Sigmoid colon (tissue), 7 donors: ENCODE measurements around the gene ZNF213. TPM values are rescaled to one million over a fixed set of nuclear protein-coding genes. Genes with fewer than 3 reads are reported as not detected.

Experiments used
- DNase-seq: peaks from one replicate; pipeline ENCODE4 v3.0.0-alpha.2; 2019
- H3K27ac ChIP-seq, 4 donors: fragments of 200-600 bp; sonication (generic); one replicate each; pipeline ENCODE4 v1.5.1; 2016 to 2019; ENCODE audit warnings: mild to moderate bottlenecking in 1 of 4
- H3K27me3 ChIP-seq, 3 donors: fragments of 200-600 bp; sonication (generic); one replicate each; pipeline ENCODE4 v1.5.1; 2019; ENCODE audit warnings: mild to moderate bottlenecking in 1 of 3
- H3K36me3 ChIP-seq, 4 donors: fragments of 200-600 bp; sonication (generic); one replicate each; pipeline ENCODE4 v1.5.1; 2016 to 2019
- H3K4me1 ChIP-seq, 4 donors: fragments of 200-600 bp; sonication (generic); one replicate each; pipeline ENCODE4 v1.5.1; 2017 to 2019
- H3K4me3 ChIP-seq, 4 donors: fragments of 200-600 bp; sonication (generic); one replicate each; pipeline ENCODE4 v1.5.1; 2017 to 2019; ENCODE audit warnings: mild to moderate bottlenecking in 2 of 4, moderate library complexity in 1 of 4
- H3K9me3 ChIP-seq, 4 donors: fragments of 200-600 bp in 3 of 4; sonication (generic) in 3 of 4; one replicate each; pipeline versions ENCODE4 v1.5.1 to v1.6.1; 2013 to 2019
- EP300 ChIP-seq, 4 donors: sonication (generic); formaldehyde crosslinking; IDR thresholded peaks; one replicate each; pipeline ENCODE4 v1.6.1; 2017; ENCODE audit warnings: antibody characterized with exemption in 4 of 4
- POLR2A ChIP-seq, 2 donors: fragments of 450-650 bp; IDR thresholded peaks; one replicate each; pipeline ENCODE4 v1.6.1; 2016; ENCODE audit warnings: antibody characterized with exemption in 2 of 2, mild to moderate bottlenecking in 2 of 2, moderate library complexity in 2 of 2
- POLR2AphosphoS5 ChIP-seq, 4 donors: sonication (generic); formaldehyde crosslinking; IDR thresholded peaks; one replicate each; pipeline ENCODE4 v1.6.1; 2017; ENCODE audit warnings: antibody characterized with exemption in 4 of 4
- WGBS, 2 donors: extraction: QIAGEN DNeasy Blood & Tissue Kit; methylation state at CpG; one replicate each; pipeline ENCODE4 v1.1.7; 2013; 5-methylcytosine and 5-hydroxymethylcytosine counted together
- intact Hi-C: fragments of 100-400 bp; cut with DNase I; formaldehyde crosslinking; loops from one replicate; pipeline ENCODE4 v1.15.1; 2023
- polyA plus RNA-seq, 3 donors: library from polyadenylated mRNA; stranded (reverse); fragments of 200-250 nt; gene quantifications; one replicate each; pipeline ENCODE4 v1.2.3, GENCODE V29; 2013
- total RNA-seq, 4 donors: library from RNA; depleted of rRNA; stranded (reverse); fragments of >200 nt; gene quantifications; one replicate each; pipeline ENCODE4 v1.1.0, GENCODE V29; 2016
- TF ChIP-seq, protein P1 (sequence below), 4 experiments: fragments of 450-650 bp in 3 of 4; fragments of 200-600 bp in 1 of 4; IDR thresholded peaks; one replicate each; pipeline ENCODE4 v1.5.1; 2016 to 2019; ENCODE audit warnings: antibody characterized with exemption in 4 of 4, mild to moderate bottlenecking in 3 of 4, moderate library complexity in 2 of 4
- donor health status: healthy with polysubstance abuse.
- donor health status: Bipolar disorder and iron deficiency.
- donor health status: healthy.

The ZNF213 gene
- total and polyA plus RNA-seq, 7 donors, result 2.6 to 11.3 (median 7.2) TPM

DNA sequence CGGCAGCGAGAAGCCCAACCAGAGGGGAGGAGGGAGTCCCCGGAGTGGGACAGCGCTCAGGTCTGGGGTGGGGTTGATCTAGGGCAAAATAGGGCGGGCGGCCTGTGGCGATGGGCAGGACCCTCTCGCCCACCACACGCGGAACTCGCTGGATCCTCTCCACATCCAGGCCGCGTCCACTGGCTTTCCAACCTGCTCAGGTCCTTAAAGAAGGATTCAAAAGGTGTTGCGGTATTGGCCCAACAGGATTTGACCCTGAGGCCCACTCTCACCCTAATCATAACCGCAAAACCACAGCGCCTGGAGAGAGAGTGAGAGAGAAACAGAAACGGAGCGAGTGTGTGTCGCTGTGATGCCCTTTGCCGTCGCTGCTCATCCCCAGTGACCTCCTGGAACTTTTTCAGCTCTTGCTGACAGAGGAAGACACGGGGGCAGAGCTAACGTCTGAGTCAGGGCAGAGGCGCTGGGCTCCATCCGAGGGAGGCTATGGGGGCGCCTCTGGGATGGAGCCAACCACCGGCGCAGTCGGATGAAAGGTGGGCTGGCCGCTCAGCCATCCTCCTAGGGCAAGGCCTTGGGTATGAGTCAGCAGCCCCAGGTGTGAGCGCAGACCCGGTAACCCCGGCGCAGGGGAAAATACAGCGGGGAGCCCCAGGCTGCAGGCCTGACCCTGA, 36.5 kb downstream of the ZNF213 start:
- Histone ChIP-seq H3K27me3 (peaks cover 72 to 87% (median 72%) of the 10 kb centered on the region in 3 donors), H3K27ac (no peak overlapping the region), H3K36me3 (no peaks in the 10 kb centered on the region), H3K4me3 (peak overlapping the region in 2 of 4 donors; percentile 5 to 20), H3K4me1 (peaks cover 0 to 34% (median 19%) of the 10 kb centered on the region in 4 donors), H3K9me3 (no peaks in the 10 kb centered on the region)
- TF ChIP-seq, protein P1, sequence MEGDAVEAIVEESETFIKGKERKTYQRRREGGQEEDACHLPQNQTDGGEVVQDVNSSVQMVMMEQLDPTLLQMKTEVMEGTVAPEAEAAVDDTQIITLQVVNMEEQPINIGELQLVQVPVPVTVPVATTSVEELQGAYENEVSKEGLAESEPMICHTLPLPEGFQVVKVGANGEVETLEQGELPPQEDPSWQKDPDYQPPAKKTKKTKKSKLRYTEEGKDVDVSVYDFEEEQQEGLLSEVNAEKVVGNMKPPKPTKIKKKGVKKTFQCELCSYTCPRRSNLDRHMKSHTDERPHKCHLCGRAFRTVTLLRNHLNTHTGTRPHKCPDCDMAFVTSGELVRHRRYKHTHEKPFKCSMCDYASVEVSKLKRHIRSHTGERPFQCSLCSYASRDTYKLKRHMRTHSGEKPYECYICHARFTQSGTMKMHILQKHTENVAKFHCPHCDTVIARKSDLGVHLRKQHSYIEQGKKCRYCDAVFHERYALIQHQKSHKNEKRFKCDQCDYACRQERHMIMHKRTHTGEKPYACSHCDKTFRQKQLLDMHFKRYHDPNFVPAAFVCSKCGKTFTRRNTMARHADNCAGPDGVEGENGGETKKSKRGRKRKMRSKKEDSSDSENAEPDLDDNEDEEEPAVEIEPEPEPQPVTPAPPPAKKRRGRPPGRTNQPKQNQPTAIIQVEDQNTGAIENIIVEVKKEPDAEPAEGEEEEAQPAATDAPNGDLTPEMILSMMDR (IDR thresholded peaks at IDR 0.05), result no peak
- TF ChIP-seq EP300 (IDR thresholded peaks at IDR 0.05) (no peak), POLR2AphosphoS5 (IDR thresholded peaks at IDR 0.05) (no peak), POLR2A (IDR thresholded peaks at IDR 0.05) (no peak)
- DNase-seq, result peak; percentile 52
- intact Hi-C loops, result no loop called here
- WGBS, 2 donors, result 3 to 9% methylated on average over 35 of the region's 35 CpGs

DNA sequence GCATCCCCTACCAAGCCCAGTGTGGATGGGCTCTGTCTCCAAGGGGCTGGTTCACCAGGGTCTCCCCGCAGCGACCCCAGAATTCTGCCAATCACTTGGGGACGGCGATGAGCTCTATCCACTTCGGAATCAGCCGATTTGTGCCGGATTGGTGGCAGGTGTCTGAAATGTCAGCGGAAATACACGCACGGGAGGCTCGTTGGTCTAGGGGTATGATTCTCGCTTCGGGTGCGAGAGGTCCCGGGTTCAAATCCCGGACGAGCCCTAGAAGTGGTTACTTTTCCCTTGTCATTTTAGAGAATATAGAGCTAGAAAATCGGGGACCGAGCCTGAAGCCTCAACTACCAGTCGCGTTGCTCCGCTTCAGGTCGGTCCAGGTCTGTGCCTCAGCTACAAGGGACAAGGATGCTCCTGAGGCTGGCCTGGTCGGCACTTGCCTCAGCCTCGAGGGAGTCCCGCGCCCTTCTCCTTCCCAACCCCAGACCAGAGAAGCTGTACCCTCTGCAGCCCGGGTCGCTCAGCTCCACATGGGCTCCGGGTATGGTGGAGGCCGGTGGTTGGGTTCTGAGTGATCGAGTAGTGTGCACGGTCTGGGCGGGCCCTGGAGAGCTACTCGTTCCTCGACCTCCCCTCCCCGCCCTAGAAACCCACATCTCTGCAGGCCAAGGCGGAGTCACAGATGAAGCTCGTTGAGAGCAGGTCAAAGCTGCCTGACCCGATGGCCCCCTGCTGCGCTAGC, 37.2 kb downstream of the ZNF213 start:
- WGBS, 2 donors, result 11 to 16% methylated on average over 41 of the region's 41 CpGs
- peak; percentile 51 for DNase-seq
- Histone ChIP-seq H3K4me1 (peaks cover 0 to 34% (median 19%) of the 10 kb centered on the region in 4 donors), H3K36me3 (no peaks in the 10 kb centered on the region), H3K27ac (no peak overlapping the region), H3K4me3 (no peak overlapping the region), H3K27me3 (peaks cover 74 to 94% (median 79%) of the 10 kb centered on the region in 3 donors), H3K9me3 (no peaks in the 10 kb centered on the region)
- TF ChIP-seq POLR2AphosphoS5 (IDR thresholded peaks at IDR 0.05) (no peak), EP300 (IDR thresholded peaks at IDR 0.05) (no peak), POLR2A (IDR thresholded peaks at IDR 0.05) (no peak)
- TF ChIP-seq, protein P1 (IDR thresholded peaks at IDR 0.05), result no peak
- intact Hi-C loops, result no loop called here

DNA sequence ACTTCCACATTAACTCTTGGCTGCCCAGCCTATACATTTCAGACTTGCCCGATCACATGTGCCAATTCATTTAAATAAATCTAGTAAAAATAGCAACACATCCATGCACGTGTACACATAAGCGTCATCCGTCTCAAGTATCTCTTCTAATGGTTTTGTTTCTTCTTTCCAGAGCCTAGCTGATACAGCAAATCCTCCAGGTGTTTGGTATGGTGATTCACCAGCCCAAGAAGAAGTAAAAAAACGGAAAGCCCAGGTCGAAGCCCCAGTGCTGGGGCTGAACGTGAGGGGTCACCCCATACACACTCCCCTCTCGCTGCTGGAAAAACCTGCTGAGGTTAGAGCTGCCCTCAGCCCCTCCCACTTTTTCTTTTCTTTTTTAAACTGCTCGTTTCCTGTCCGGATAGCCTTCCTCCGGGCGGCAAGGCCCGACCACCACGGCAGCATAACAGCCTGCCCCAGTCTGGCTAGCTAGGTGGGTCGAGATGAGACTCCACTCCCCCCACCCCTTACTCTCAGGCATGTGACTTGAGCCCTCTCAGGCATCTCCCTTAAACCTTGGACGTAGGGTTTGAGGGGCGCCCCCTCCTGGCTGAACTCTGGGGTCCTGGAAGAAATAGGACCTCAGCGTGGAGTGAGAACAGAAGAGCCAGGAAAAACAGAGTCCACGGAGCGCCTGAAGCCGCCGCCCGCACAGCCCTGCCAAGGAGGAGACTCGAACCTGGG, 39.2 kb downstream of the ZNF213 start:
- Histone ChIP-seq H3K27me3 (peaks cover 74 to 100% (median 92%) of the 10 kb centered on the region in 3 donors), H3K36me3 (no peaks in the 10 kb centered on the region), H3K27ac (no peak overlapping the region), H3K4me1 (peaks cover 0 to 34% (median 19%) of the 10 kb centered on the region in 4 donors), H3K9me3 (no peaks in the 10 kb centered on the region), H3K4me3 (no peak overlapping the region)
- peak; percentile 48 for DNase-seq
- intact Hi-C loops, result no loop called here
- TF ChIP-seq, protein P1 (IDR thresholded peaks at IDR 0.05), result no peak
- TF ChIP-seq EP300 (IDR thresholded peaks at IDR 0.05) (no peak), POLR2AphosphoS5 (IDR thresholded peaks at IDR 0.05) (no peak), POLR2A (IDR thresholded peaks at IDR 0.05) (no peak)
- 4 to 8% methylated on average over 24 of the region's 24 CpGs for WGBS, 2 donors

DNA sequence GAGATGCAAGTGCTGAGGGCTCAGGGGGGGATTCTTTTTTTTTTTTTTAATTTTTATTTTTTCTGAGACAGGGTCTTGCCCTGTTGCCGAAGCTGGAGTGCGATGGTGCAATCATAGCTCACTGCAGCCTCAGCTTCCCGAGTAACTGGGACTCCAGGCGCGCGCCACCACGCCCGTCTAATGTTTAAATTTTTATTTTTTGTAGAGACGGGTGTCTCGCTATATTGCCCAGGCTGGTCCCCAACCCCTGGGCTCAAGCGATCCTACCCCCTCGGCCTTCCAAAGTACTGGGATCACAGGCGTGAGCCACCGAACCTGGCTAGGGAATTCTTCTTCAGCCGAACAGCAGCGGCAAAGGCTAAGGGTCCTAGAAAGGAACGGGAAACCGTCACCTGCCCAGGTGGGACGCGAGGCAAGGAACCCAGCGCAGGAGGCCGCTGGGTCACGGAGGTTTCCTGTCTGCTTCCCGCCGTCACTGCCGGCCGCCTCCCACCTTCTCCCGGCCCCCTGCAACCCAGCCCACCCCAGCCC, 39.9 kb downstream of the ZNF213 start:
- DNase-seq, result peak; percentile 36
- peaks cover 69 to 100% (median 95%) of the 10 kb centered on the region in 3 donors for H3K27me3 ChIP-seq
- no peak for TF ChIP-seq EP300 (IDR thresholded peaks at IDR 0.05)
- TF ChIP-seq POLR2A (IDR thresholded peaks at IDR 0.05), result no peak
- no peaks in the 10 kb centered on the region for H3K9me3 ChIP-seq
- intact Hi-C loops, result no loop called here
- peaks cover 0 to 34% (median 19%) of the 10 kb centered on the region in 4 donors for H3K4me1 ChIP-seq
- H3K27ac ChIP-seq, result no peak overlapping the region
- H3K36me3 ChIP-seq, result no peaks in the 10 kb centered on the region
- WGBS, 2 donors, result 21 to 30% methylated on average over 28 of the region's 28 CpGs
- H3K4me3 ChIP-seq, result no peak overlapping the region
